ENCODE measurements around the gene NDUFA7.
A peak's percentile ranks its signal among the peaks of the same experiment; 100 is the strongest.
"Not testable (repeated sequence)": the region's sequence is repeated elsewhere in the genome, so short reads cannot be mapped to it uniquely, and the experiment has no call there.

Gene NDUFA7

GRCh38 chr19:8316351-8317125 is 4.6 kb downstream of the NDUFA7 start:
- H3K9ac ChIP-seq, result peak overlapping the region in 8 of 11 experiments; percentile 4 to 59 (median 46); a peak in 14 of 22 replicates
- 0 out of 22 replicates have a peak, but pooled peaks of 1 of the 11 experiments have one; percentile 3 for TF ChIP-seq Cebpa-rat (IDR thresholded peaks at IDR 0.05)
- H3K27me3 ChIP-seq, result no peaks in the 10 kb centered on the region
- peaks cover 28 to 52% (median 45%) of the 10 kb centered on the region in 10 experiments for H3K4me1 ChIP-seq
- peak overlapping the region; percentile 1 to 83 (median 66); a peak in 18 of 22 replicates for H3K4me2 ChIP-seq
- H3K9me3 ChIP-seq (replicated peaks in 1 of 11), result no peaks in the 10 kb centered on the region
- H3K4me3 ChIP-seq, result no peak overlapping the region
- peak overlapping the region in 7 of 11 experiments; percentile 6 to 68 (median 46); a peak in 12 of 22 replicates for H3K27ac ChIP-seq
- H3K36me3 ChIP-seq, result peaks cover 45 to 63% (median 52%) of the 10 kb centered on the region in 11 experiments
- H4K20me1 ChIP-seq, result peaks cover 0 to 36% (median 6%) of the 10 kb centered on the region in 11 experiments; a peak in 12 of 22 replicates

GRCh38 chr19:8314981-8315640 is 6.1 kb downstream of the NDUFA7 start:
- peaks cover 59 to 77% (median 67%) of the 10 kb centered on the region in 11 experiments for H3K36me3 ChIP-seq
- H3K9ac ChIP-seq, result not testable (repeated sequence)

GRCh38 chr19:8311461-8312260 is 9.5 kb downstream of the NDUFA7 start:
- H3K27ac ChIP-seq, result no peak overlapping the region
- H3K9me3 ChIP-seq (replicated peaks in 1 of 11), result no peaks in the 10 kb centered on the region
- peaks cover 64 to 80% (median 74%) of the 10 kb centered on the region in 11 experiments for H3K36me3 ChIP-seq

More at GRCh38 chr19:8314981-8315640, 6.1 kb downstream of the NDUFA7 start:
- not testable (repeated sequence) for H3K9me3 ChIP-seq (replicated peaks in 1 of 11); H3K4me3 ChIP-seq; H3K27ac ChIP-seq; H3K4me2 ChIP-seq; H3K27me3 ChIP-seq
- Histone ChIP-seq H3K4me1 (peaks cover 25 to 49% (median 41%) of the 10 kb centered on the region in 10 experiments), H4K20me1 (peaks cover 0 to 39% (median 6%) of the 10 kb centered on the region in 11 experiments; a peak in 9 of 22 replicates)

GRCh38 chr19:8310342-8311055 is 10.7 kb downstream of the NDUFA7 start:
- H3K36me3 ChIP-seq, result peaks cover 53 to 78% (median 67%) of the 10 kb centered on the region in 11 experiments
- H3K4me2 ChIP-seq, result no peak overlapping the region
- no peak overlapping the region for H3K27ac ChIP-seq

More at GRCh38 chr19:8311461-8312260, 9.5 kb downstream of the NDUFA7 start:
- H3K9ac ChIP-seq, result peak overlapping the region in 1 of 11 experiments; percentile 37; a peak in 3 of 22 replicates
- H3K4me1 ChIP-seq, result peaks cover 19 to 46% (median 31%) of the 10 kb centered on the region in 10 experiments
- no peak for TF ChIP-seq Cebpa-rat (IDR thresholded peaks at IDR 0.05)
- peak overlapping the region in 3 of 11 experiments; percentile 23 to 46 (median 34); a peak in 4 of 22 replicates for H3K4me2 ChIP-seq
- peaks cover 0 to 14% (median 0%) of the 10 kb centered on the region in 11 experiments; a peak in 4 of 22 replicates for H3K27me3 ChIP-seq
- H3K4me3 ChIP-seq, result no peak overlapping the region
- H4K20me1 ChIP-seq, result peaks cover 1 to 55% (median 11%) of the 10 kb centered on the region in 11 experiments; a peak in 16 of 22 replicates

GRCh38 chr19:8308891-8309291 is 12.3 kb downstream of the NDUFA7 start:
- Histone ChIP-seq H3K9ac (peak overlapping the region in 7 of 11 experiments; percentile 63 to 96 (median 91); a peak in 12 of 22 replicates), H3K36me3 (peaks cover 36 to 76% (median 67%) of the 10 kb centered on the region in 11 experiments), H3K4me2 (peak overlapping the region; percentile 91 to 100 (median 98)), H3K9me3 (replicated peaks in 1 of 11) (no peaks in the 10 kb centered on the region), H3K27me3 (peaks cover 0 to 41% (median 0%) of the 10 kb centered on the region in 11 experiments; a peak in 4 of 22 replicates), H3K4me1 (peaks cover 19 to 65% (median 49%) of the 10 kb centered on the region in 10 experiments), H4K20me1 (peaks cover 0 to 75% (median 35%) of the 10 kb centered on the region in 11 experiments; a peak in 20 of 22 replicates), H3K27ac (peak overlapping the region in 2 of 11 experiments; percentile 89 to 96; a peak in 2 of 22 replicates), H3K4me3 (peak overlapping the region; percentile 53 to 85 (median 68))
- TF ChIP-seq Cebpa-rat (IDR thresholded peaks at IDR 0.05), result no peak

More at GRCh38 chr19:8310342-8311055, 10.7 kb downstream of the NDUFA7 start:
- no peak for TF ChIP-seq Cebpa-rat (IDR thresholded peaks at IDR 0.05)
- H3K9ac ChIP-seq, result no peak overlapping the region
- H3K27me3 ChIP-seq, result peaks cover 0 to 25% (median 0%) of the 10 kb centered on the region in 11 experiments; a peak in 4 of 22 replicates
- H3K9me3 ChIP-seq (replicated peaks in 1 of 11), result no peaks in the 10 kb centered on the region
- H4K20me1 ChIP-seq, result peaks cover 0 to 61% (median 21%) of the 10 kb centered on the region in 11 experiments; a peak in 17 of 22 replicates
- H3K4me1 ChIP-seq, result peaks cover 19 to 50% (median 37%) of the 10 kb centered on the region in 10 experiments
- H3K4me3 ChIP-seq, result no peak overlapping the region

- Histone ChIP-seq H3K9me3 (replicated peaks in 1 of 11) (no peaks in the 10 kb centered on the region), H3K27ac (peak within 1 kb of the TSS in 10 of 11 experiments; percentile 53 to 96 (median 86); a peak in 19 of 22 replicates), H3K9ac (peak within 1 kb of the TSS; percentile 63 to 96 (median 84)), H3K27me3 (peaks cover 0 to 47% (median 0%) of the 10 kb centered on the region in 11 experiments; a peak in 4 of 22 replicates), H3K4me1 (peaks cover 19 to 65% (median 53%) of the 10 kb centered on the region in 10 experiments), H3K4me2 (peak within 1 kb of the TSS; percentile 91 to 100 (median 98)), H3K4me3 (peak within 1 kb of the TSS; percentile 53 to 85 (median 68)), H3K36me3 (peaks cover 31 to 76% (median 67%) of the 10 kb centered on the region in 11 experiments), H4K20me1 (peaks cover 0 to 78% (median 41%) of the 10 kb centered on the region in 11 experiments; a peak in 20 of 22 replicates)
- no peak for TF ChIP-seq Cebpa-rat (IDR thresholded peaks at IDR 0.05)
Observed at GRCh38 chr19:8307965-8308866, 13.0 kb downstream of the NDUFA7 start, which contains the start of gene CD320. Gene CD320 (minus strand): TSS chr19:8308358. CDS start chr19:8308290, 68 bp downstream.
